Left ventricle myocardium inferior (tissue), 1 donor: ENCODE measurements around the gene ERVW-1. TPM values are rescaled to one million over a fixed set of nuclear protein-coding genes. Genes with fewer than 3 reads are reported as not detected.
A peak's percentile ranks its signal among the peaks of the same experiment; 100 is the strongest.
"Not testable (repeated sequence)": the region's sequence is repeated elsewhere in the genome, so short reads cannot be mapped to it uniquely, and the experiment has no call there.

Experiments
- DNase-seq: peaks from one replicate; pipeline ENCODE4 v3.0.0-alpha.2; 2020
- H3K27ac ChIP-seq: fragments of 200-600 bp; replicated peaks from 2 replicates; pipeline ENCODE4 v1.8.0; 2021
- H3K27me3 ChIP-seq: fragments of 200-600 bp; 2 replicates; pipeline ENCODE4 v1.8.0; 2021; ENCODE audit warnings: low read depth
- H3K36me3 ChIP-seq: fragments of 200-600 bp; 2 replicates; pipeline ENCODE4 v1.8.0; 2021
- H3K4me1 ChIP-seq: fragments of 200-600 bp; 2 replicates; pipeline ENCODE4 v1.8.0; 2021
- H3K4me3 ChIP-seq: fragments of 200-600 bp; 2 replicates; pipeline ENCODE4 v1.8.0; 2021; ENCODE audit warnings: mild to moderate bottlenecking, moderate library complexity
- H3K9me3 ChIP-seq: fragments of 200-600 bp; replicated peaks from 2 replicates; pipeline ENCODE4 v1.8.0; 2021
- intact Hi-C: fragments of 100-400 bp; cut with micrococcal nuclease; formaldehyde crosslinking; loops from one replicate; pipeline ENCODE4 v1.11.0; 2022
- total RNA-seq: library from RNA; stranded (reverse); fragmentation: NEBNext Ultra II Directional; extraction: Animal tissue kit (Norgen Biotek cat#: 25700); gene quantifications from one replicate; pipeline ENCODE4 v1.2.1, GENCODE V29; 2021
- TF ChIP-seq, protein P1 (sequence below): fragments of 200-600 bp; IDR thresholded peaks from 2 replicates; pipeline ENCODE4 v1.8.0; 2021; ENCODE audit warnings: antibody characterized with exemption, mild to moderate bottlenecking, borderline replicate concordance
- donor health status: DM: no; HTN: yes; CAD: no; lungs with severe emphysema.

The ERVW-1 gene
- total RNA-seq, 1 donor from 2014 or later = not detected

DNA sequence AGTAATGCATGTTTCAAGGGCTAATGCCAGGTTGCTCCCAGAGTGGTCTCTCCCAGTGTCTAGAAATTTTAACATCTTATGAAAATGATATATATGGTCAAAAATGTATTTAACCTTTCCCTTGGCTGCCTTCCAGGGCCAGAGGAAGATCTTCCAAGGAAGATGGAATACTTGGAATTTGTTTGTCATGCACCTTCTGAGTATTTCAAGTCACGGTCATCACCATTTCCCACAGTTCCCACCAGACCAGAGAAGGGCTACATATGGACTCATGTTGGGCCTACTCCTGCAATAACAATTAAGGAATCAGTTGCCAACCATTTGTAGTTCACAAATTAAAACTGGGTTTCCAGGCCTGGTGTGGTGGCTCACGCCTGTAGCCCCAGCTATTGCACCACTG is 21.5 kb downstream of the ERVW-1 start:
- Histone ChIP-seq H3K4me3 (no peak overlapping the region), H3K4me1 (no peaks in the 10 kb centered on the region), H3K9me3 (no peaks in the 10 kb centered on the region), H3K36me3 (peaks cover 73% of the 10 kb centered on the region), H3K27ac (no peak overlapping the region), H3K27me3 (no peaks in the 10 kb centered on the region)
- no peak for DNase-seq
- TF ChIP-seq, protein P1, sequence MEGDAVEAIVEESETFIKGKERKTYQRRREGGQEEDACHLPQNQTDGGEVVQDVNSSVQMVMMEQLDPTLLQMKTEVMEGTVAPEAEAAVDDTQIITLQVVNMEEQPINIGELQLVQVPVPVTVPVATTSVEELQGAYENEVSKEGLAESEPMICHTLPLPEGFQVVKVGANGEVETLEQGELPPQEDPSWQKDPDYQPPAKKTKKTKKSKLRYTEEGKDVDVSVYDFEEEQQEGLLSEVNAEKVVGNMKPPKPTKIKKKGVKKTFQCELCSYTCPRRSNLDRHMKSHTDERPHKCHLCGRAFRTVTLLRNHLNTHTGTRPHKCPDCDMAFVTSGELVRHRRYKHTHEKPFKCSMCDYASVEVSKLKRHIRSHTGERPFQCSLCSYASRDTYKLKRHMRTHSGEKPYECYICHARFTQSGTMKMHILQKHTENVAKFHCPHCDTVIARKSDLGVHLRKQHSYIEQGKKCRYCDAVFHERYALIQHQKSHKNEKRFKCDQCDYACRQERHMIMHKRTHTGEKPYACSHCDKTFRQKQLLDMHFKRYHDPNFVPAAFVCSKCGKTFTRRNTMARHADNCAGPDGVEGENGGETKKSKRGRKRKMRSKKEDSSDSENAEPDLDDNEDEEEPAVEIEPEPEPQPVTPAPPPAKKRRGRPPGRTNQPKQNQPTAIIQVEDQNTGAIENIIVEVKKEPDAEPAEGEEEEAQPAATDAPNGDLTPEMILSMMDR = no peak
- intact Hi-C loops = no loop called here

DNA sequence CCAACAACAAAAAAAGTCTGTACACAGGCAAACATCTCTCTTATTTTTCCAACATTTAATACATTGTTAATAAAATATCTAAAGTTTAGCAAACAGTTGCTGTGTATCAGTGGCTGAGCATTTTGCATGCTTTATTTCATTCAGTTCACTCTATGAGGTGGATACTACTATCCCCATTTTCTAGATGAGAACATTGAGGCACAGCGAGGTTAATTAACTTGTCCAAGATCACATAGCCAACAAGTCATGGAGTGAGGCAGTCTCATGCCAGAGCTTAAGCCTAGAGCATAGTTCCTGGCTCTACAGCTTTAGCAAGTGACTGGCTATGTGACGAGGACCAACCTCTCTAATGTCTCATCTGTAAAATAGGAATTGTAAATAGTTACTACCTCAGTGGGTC is 26.1 kb downstream of the ERVW-1 start:
- H3K36me3 ChIP-seq = peaks cover 74% of the 10 kb centered on the region

DNA sequence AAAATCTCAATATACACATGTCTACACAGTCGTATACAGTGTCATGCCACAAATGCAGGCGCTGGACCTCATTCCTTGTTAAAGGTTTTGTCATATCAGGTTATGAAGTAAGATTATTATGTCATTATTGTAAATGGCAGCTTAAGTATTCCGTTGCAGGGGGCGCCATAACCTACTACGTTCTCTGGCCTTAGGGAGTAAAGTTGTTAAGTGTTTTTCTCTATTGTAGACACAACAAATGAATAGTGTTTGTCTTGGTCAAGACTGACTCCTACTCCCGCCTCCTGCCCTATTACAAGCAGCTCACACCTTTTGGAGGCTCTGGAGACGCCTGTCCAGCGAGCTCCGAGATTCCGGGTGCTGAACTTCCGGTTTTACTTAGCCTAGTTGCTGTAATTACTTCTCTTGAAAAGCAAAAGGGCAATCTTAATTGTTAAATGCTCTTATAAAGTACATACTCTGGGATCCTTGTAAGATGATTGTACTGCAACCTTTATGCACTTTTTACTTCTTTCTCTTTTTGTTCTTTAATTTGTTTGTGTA is 29.5 kb downstream of the ERVW-1 start:
- H3K36me3 ChIP-seq = peaks cover 42% of the 10 kb centered on the region
- no peaks in the 10 kb centered on the region for H3K27me3 ChIP-seq
- peak overlapping the region; percentile 98 for H3K27ac ChIP-seq
- intact Hi-C loops = no loop called here
- TF ChIP-seq, protein P1 = peak; percentile 47
- peaks cover 29% of the 10 kb centered on the region for H3K4me1 ChIP-seq
- peak; percentile 22 for DNase-seq
- H3K4me3 ChIP-seq = peak overlapping the region; percentile 100
- no peaks in the 10 kb centered on the region for H3K9me3 ChIP-seq

More for the DNA sequence above, 26.1 kb downstream of the ERVW-1 start:
- H3K9me3 ChIP-seq = no peaks in the 10 kb centered on the region
- H3K4me3 ChIP-seq = no peak overlapping the region
- H3K27ac ChIP-seq = no peak overlapping the region
- TF ChIP-seq, protein P1 = no peak
- peaks cover 29% of the 10 kb centered on the region for H3K4me1 ChIP-seq
- intact Hi-C loops = no loop called here
- no peaks in the 10 kb centered on the region for H3K27me3 ChIP-seq
- DNase-seq = no peak

DNA sequence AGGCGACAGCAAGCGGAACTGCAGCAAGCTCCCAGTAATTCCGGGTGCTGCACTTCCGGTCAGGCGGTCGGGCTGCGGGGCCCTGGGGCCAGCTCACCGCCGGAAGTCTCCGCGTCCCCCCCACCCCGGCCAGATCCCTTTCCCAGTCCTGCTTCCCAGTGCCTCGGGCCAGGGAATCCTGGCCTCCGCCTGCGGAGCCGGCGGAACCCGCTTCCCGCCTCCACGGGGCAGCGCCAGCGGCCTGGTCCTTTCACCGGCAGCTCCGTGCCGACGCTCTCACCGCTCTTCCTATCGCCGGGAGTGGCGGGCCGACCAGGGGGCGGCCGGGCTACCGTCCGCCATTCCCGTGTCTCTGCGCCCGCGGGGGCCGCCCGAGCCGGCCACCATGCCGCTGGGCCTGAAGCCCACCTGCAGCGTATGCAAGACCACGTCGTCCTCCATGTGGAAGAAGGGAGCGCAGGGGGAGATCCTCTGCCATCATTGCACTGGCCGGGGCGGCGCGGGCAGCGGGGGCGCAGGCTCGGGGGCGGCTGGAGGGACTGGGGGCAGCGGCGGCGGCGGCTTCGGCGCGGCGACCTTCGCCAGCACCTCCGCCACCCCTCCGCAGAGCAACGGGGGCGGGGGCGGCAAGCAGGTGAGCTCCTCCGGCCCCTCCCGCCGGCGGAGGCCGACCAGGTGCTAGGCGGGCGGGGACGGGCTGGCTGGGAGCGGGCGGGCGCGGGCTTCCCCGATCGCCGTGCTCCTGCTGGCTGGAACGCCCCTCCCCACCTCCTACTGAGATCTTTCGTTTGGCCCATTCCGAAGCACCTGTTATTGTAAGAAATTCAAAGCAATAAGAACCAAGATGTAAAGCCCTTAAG is 30.2 kb downstream of the ERVW-1 start, which contains the start of gene GATAD1:
Gene GATAD1 (plus strand): TSS at position 138 of the 860 bp plus-strand sequence. CDS start 248 bp downstream, at position 386.
- Histone ChIP-seq H3K4me3 (peak within 1 kb of the TSS; percentile 100), H3K9me3 (no peaks in the 10 kb centered on the region), H3K36me3 (peaks cover 35% of the 10 kb centered on the region), H3K27me3 (no peaks in the 10 kb centered on the region), H3K4me1 (peaks cover 29% of the 10 kb centered on the region), H3K27ac (peak within 1 kb of the TSS; percentile 98)
- intact Hi-C loops = no loop called here
- DNase-seq = peak; percentile 90
- TF ChIP-seq, protein P1 = peak; percentile 95

DNA sequence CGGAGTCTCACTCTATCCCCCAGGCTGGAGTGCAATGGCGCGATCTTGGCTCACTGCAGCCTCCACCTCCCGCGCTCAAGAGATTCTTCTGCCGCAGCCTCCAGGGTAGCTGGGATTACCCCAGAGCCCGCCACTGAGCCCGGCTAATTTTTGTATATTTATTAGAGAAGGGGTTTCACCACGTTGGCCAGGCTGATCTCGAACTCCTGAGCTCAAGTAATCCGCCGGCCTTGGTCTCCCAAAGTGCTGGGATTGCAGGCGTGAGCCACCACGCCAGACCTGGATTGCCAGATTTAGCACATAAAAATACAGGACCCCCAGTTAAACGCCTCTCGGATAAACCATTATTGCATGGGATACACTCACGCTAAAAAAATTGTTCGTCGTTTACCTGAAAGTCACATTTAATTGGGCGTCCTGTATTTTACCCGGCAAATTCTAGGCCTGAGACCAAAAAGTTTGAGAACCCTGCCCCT is 30.8 kb downstream of the ERVW-1 start:
- intact Hi-C loops = no loop called here
- peak overlapping the region; percentile 98 for H3K27ac ChIP-seq
- H3K9me3 ChIP-seq = no peaks in the 10 kb centered on the region
- TF ChIP-seq, protein P1 = no peak
- no peaks in the 10 kb centered on the region for H3K27me3 ChIP-seq
- peaks cover 28% of the 10 kb centered on the region for H3K36me3 ChIP-seq
- peaks cover 29% of the 10 kb centered on the region for H3K4me1 ChIP-seq
- no peak for DNase-seq
- H3K4me3 ChIP-seq = peak overlapping the region; percentile 100

DNA sequence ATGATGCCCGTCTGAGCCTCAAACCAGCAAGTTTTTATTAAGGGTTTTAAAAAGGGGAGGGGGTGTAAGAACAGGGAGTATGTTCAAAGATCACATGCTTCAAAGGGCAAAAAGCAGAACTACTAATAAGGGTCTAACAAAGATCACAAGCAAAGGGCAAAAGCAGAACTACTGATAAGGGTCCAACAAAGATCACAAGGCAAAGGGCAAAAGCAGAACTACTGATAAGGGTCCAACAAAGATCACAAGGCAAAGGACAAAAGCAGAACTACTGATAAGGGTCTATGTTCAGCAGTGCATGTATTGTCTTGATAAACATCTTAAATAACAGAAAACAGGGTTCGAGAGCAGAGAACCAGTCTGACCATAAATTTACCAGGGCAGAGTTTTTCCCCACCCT is 35.0 kb downstream of the ERVW-1 start:
- H3K4me3 ChIP-seq, H3K9me3 ChIP-seq, H3K36me3 ChIP-seq, DNase-seq, H3K27ac ChIP-seq, H3K4me1 ChIP-seq, H3K27me3 ChIP-seq, intact Hi-C loops: not testable (repeated sequence)
